A673 (cell line): ENCODE measurements around the gene PCSK7. TPM values are rescaled to one million over a fixed set of nuclear protein-coding genes. Genes with fewer than 3 reads are reported as not detected.

Source experiments
- BruUV-seq: library from RNA; stranded (reverse); fragments of 400-500 nt; replicated peaks from 2 replicates; lab custom pipeline; 2021; lab: Mats Ljungman, UMichigan
- CTCF ChIA-PET: fragments of 300-600 bp; sonication (Branson Sonifier 250); formaldehyde crosslinking; loops from one replicate; lab custom pipeline; 2022; ENCODE audit warnings: antibody characterized with exemption; lab: Charles Lee
- POLR2A ChIA-PET: fragments of 300-600 bp; sonication (Branson Sonifier 250); formaldehyde crosslinking; loops from one replicate; lab custom pipeline; 2022; ENCODE audit warnings: antibody characterized with exemption; ENCODE audit not compliant: low non-redundant PET; lab: Charles Lee
- DNase-seq: peaks from one replicate; pipeline ENCODE4 v3.0.0-alpha.2; 2015; ENCODE audit warnings: low spot score
- H3K27ac ChIP-seq: fragments of 200-600 bp; sonication (generic); 2 replicates; pipeline ENCODE4 v1.5.1; 2016; ENCODE audit warnings: mixed run types, low read depth, mild to moderate bottlenecking, mixed read lengths, antibody characterized with exemption, low read length; ENCODE audit not compliant: poor library complexity, severe bottlenecking
- H3K27me3 ChIP-seq: fragments of 200-600 bp; sonication (generic); replicated peaks from 2 replicates; pipeline ENCODE4 v1.6.1; 2017; ENCODE audit warnings: mixed run types, low read depth, mild to moderate bottlenecking, mixed read lengths, antibody characterized with exemption, low read length; ENCODE audit not compliant: insufficient read depth, poor library complexity
- H3K36me3 ChIP-seq: fragments of 200-600 bp; sonication (generic); 2 replicates; pipeline ENCODE4 v1.6.1; 2016; ENCODE audit warnings: mixed run types, mild to moderate bottlenecking, mixed read lengths, antibody characterized with exemption, low read length; ENCODE audit not compliant: insufficient read depth, poor library complexity, severe bottlenecking
- H3K4me1 ChIP-seq: fragments of 200-600 bp; sonication (generic); 2 replicates; pipeline ENCODE4 v1.6.1; 2017; ENCODE audit warnings: mixed run types, mild to moderate bottlenecking, mixed read lengths, antibody characterized with exemption, low read length; ENCODE audit not compliant: insufficient read depth, poor library complexity, severe bottlenecking
- H3K4me3 ChIP-seq: fragments of 200-600 bp; sonication (generic); 2 replicates; pipeline ENCODE4 v1.5.1; 2016; ENCODE audit warnings: low read depth, mixed run types, mild to moderate bottlenecking, mixed read lengths, low read length; ENCODE audit not compliant: poor library complexity, severe bottlenecking
- H3K9me3 ChIP-seq: fragments of 200-600 bp; sonication (generic); 2 replicates; pipeline ENCODE4 v1.6.1; 2016; ENCODE audit warnings: mixed run types, low read depth, mild to moderate bottlenecking, mixed read lengths, antibody characterized with exemption, low read length; ENCODE audit not compliant: poor library complexity, severe bottlenecking
- EZH2 ChIP-seq: fragments of 200-600 bp; sonication (generic); IDR thresholded peaks from 2 replicates; pipeline ENCODE4 v1.6.1; 2017; ENCODE audit warnings: borderline replicate concordance, low read depth, mild to moderate bottlenecking, mixed read lengths, antibody characterized with exemption, low read length; ENCODE audit not compliant: poor library complexity, severe bottlenecking
- intact Hi-C: fragments of 100-400 bp; cut with micrococcal nuclease; formaldehyde crosslinking; loops from one replicate; pipeline ENCODE4 v1.10.0; 2022; ENCODE audit not compliant: unreplicated experiment
- total RNA-seq: library from RNA; stranded (reverse); gene quantifications from 2 replicates; pipeline ENCODE4 v1.2.3, GENCODE V29; 2021
- TF ChIP-seq, protein P1 (sequence below): fragments of 300-800, 200-600 bp; sonication (generic); conservative IDR thresholded peaks from 2 replicates; pipeline ENCODE4 v1.5.1; 2017; ENCODE audit warnings: low read depth, mild to moderate bottlenecking, antibody characterized with exemption, low read length, moderate library complexity, mixed read lengths

PCSK7 gene
- total RNA-seq, 1 experiment from 2014 or later: 49.0 TPM

DNA sequence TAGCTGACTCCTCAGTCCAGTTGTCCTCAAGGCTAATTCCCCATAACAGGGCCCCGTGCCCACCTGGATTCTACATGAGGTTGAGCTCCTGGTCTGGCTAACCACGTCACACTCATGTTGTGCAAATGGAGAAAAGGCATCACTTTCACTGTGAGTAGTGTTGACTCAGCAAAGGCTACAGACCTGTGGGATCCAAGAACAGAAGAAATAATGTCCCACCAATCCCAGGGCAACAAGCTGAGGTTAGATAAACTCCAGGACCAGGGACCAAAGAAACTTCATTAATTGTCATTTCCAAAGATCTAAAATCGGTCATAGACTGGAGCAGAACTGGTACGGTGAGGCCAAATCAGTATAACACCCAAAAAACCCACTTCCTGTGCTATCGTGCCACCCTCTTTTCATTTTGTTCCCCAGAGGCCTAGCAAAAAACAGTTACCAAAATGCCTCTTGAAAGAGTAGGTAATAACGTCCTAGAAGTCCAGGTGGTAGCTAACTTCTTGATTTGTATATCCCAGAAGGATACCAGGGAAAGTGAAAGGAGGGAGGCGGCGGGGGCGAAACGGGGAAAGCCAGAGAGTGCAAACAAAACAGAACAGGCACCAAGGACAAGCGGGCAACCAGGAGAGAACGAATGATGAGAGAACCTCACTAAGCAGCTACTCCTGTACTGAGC is 1.4 kb downstream of the PCSK7 start:
- DNase-seq: no peak
- Histone ChIP-seq H3K9me3 (no peaks in the 10 kb centered on the region), H3K4me3 (no peak overlapping the region), H3K36me3 (peaks cover 3% of the 10 kb centered on the region), H3K4me1 (peaks cover 14% of the 10 kb centered on the region), H3K27ac (peak overlapping the region; percentile 88), H3K27me3 (no peaks in the 10 kb centered on the region)
- BruUV-seq: no TSS peak
- ChIA-PET CTCF (no interaction called here), POLR2A (no interaction called here)
- intact Hi-C loops: loop anchor here (5.0 kb wide), 1 partner anchor 587 kb away; no protein-coding TSS in a partner anchor
- TF ChIP-seq EZH2: no peak
- TF ChIP-seq, protein P1, sequence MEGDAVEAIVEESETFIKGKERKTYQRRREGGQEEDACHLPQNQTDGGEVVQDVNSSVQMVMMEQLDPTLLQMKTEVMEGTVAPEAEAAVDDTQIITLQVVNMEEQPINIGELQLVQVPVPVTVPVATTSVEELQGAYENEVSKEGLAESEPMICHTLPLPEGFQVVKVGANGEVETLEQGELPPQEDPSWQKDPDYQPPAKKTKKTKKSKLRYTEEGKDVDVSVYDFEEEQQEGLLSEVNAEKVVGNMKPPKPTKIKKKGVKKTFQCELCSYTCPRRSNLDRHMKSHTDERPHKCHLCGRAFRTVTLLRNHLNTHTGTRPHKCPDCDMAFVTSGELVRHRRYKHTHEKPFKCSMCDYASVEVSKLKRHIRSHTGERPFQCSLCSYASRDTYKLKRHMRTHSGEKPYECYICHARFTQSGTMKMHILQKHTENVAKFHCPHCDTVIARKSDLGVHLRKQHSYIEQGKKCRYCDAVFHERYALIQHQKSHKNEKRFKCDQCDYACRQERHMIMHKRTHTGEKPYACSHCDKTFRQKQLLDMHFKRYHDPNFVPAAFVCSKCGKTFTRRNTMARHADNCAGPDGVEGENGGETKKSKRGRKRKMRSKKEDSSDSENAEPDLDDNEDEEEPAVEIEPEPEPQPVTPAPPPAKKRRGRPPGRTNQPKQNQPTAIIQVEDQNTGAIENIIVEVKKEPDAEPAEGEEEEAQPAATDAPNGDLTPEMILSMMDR: no peak

DNA sequence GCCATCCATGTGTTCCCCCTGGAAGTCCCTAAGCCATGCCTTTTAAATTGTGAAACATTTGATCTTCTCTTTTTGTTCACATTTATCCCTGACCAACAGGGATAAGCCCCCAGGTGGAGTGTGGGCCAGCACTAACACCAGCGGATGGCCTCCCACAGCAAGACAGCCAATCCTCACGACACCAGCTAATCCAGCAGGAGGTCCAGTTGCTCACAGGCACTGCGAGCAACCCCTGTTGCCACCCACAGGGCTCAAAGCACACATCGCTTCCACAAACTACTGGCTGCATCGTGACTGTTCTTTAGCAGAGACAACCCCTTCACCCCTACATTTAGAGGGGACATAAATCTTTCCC is 2.0 kb downstream of the PCSK7 start:
- H3K36me3 ChIP-seq: peaks cover 3% of the 10 kb centered on the region
- no TSS peak for BruUV-seq
- no peak overlapping the region for H3K4me3 ChIP-seq
- H3K9me3 ChIP-seq: no peaks in the 10 kb centered on the region
- ChIA-PET POLR2A (no interaction called here), CTCF (no interaction called here)
- intact Hi-C loops: loop anchor here (5.0 kb wide), 3 partner anchors 353 to 587 kb away; no protein-coding TSS in a partner anchor
- DNase-seq: no peak
- TF ChIP-seq, protein P1: no peak
- TF ChIP-seq EZH2: no peak
- H3K27ac ChIP-seq: no peak overlapping the region
- H3K27me3 ChIP-seq: no peaks in the 10 kb centered on the region
- peaks cover 14% of the 10 kb centered on the region for H3K4me1 ChIP-seq

DNA sequence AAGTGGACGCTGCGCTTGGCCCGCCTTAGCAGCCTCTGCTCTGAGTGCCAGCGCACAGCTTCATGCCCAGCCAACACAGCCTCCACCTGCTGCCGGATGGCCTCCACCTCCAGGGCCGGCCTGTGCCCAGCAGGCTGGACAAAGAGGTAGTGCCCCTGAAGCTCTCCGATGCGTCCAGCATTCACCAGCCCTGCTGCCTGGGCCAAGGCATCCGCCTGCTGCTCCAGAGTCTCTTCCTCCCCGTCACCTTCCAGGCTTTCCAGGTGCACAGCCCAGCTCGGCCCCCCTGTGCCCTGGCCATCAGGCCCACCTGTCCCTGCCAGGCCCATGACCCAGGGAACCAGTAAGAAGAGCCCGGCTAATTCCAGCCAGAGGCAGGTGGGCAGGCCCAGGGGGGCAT is 2.5 kb downstream of the PCSK7 start:
- POLR2A ChIA-PET: no interaction called here
- Histone ChIP-seq H3K36me3 (peaks cover 3% of the 10 kb centered on the region), H3K9me3 (no peaks in the 10 kb centered on the region), H3K4me3 (no peak overlapping the region), H3K27me3 (no peaks in the 10 kb centered on the region), H3K4me1 (peaks cover 14% of the 10 kb centered on the region), H3K27ac (no peak overlapping the region)
- intact Hi-C loops: loop anchor here (5.0 kb wide), 2 partner anchors 352 to 497 kb away; no protein-coding TSS in a partner anchor
- no TSS peak for BruUV-seq
- CTCF ChIA-PET: no interaction called here
- TF ChIP-seq, protein P1: no peak
- no peak for TF ChIP-seq EZH2
- no peak for DNase-seq
